ENCODE measurements around the gene ITGAD.

The ITGAD gene

DNA sequence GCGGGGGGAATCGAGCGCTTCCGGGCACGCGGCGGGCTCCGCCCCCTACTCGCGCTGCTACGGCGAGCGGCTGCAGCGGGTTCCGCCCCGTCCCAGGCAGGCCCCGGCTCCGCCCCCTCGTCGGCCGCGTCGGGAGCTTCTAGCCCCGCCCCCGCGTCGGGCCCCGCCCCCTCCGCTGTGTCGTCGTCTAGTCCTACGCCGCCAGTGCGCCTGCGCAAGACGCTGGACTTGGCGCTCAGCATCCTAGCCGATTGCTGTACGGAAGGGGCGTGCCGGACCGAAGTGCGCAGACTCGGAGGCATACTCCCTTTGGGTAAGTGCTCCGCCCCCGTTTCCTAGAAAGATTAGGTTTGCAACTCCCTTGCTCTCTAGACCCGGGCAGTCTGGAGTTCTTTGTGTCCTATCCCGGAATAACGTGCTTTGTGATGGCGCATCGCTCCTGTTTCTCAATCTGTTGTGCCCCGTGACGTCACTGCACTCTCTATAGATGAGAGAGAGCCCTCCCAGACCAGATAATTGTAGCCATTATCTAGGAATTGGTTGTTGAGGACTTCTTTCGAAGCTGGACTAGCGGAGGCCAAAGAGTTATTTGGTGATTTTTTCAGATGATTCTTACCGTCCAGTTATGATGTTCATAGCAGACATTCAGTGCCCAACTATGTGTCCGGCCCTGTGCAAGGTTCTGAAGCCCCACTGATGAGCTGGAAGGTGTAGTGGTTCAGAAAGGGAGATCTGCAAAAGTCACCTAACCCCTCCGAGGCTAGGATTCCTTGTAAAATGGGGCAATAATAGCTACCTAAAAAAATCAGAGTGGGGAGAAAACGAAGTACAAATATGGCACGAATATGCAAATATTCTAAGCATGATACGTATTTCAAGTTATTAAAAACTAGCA lies 66.8 kb downstream of the ITGAD start:
- peak; percentile 100 for DNase-seq (ENCODE audit: low read depth)

- no peak for DNase-seq (ENCODE audit: low read depth)
Measured at GRCh38 chr16:31460582-31461002, 67.5 kb downstream of the ITGAD start.

GRCh38 chr16:31461201-31461920 lies 68.2 kb downstream of the ITGAD start:
- DNase-seq (ENCODE audit: low read depth): no peak

- no peak for DNase-seq (ENCODE audit: low read depth)
Measured at GRCh38 chr16:31461921-31462804, 69.0 kb downstream of the ITGAD start.

- DNase-seq (ENCODE audit: low read depth): no peak
Measured at GRCh38 chr16:31464348-31464769, 71.2 kb downstream of the ITGAD start.

GRCh38 chr16:31464781-31465260 lies 71.7 kb downstream of the ITGAD start:
- no peak for DNase-seq (ENCODE audit: low read depth)

DNA sequence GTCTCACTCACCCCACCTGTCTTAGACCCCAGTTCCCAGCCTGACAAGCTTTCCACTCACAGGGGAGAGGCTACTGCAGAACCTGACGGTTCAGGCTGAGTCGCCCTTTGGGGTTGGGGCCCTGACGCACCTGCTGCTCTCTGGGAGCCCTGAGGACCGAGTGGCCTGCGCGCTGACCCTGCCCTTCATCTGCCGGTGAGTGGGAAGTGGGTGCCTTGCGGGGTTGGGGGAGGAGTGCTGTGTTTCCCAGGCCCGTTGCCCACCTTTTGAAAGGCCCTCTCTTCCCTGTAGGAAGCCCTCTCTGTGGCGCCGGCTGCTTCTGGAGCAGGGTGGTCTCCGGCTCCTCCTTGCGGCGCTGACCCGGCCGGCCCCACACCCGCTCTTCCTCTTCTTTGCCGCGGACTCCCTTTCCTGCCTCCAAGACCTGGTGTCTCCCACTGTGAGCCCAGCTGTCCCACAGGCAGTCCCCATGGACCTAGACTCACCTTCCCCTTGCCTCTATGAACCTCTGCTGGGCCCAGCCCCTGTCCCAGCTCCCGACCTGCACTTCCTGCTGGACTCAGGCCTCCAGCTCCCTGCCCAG lies 72.7 kb downstream of the ITGAD start:
- DNase-seq (ENCODE audit: low read depth): no peak

DNA sequence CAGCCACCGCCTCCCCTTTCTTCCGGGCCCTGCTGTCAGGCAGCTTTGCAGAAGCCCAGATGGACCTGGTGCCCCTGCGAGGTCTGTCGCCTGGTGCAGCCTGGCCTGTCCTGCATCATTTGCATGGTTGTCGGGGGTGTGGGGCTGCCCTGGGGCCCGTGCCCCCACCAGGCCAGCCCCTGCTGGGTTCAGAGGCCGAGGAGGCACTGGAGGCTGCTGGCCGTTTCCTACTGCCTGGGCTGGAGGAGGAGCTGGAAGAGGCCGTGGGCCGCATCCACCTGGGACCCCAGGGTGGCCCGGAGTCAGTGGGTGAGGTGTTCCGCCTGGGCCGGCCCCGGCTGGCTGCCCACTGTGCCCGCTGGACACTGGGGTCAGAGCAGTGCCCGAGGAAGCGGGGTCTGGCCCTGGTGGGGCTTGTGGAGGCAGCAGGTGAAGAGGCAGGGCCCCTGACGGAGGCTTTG lies 73.3 kb downstream of the ITGAD start:
- no peak for DNase-seq (ENCODE audit: low read depth)

- no peak for DNase-seq (ENCODE audit: low read depth)
Measured at GRCh38 chr16:31467151-31467773, 74.1 kb downstream of the ITGAD start.

DNA sequence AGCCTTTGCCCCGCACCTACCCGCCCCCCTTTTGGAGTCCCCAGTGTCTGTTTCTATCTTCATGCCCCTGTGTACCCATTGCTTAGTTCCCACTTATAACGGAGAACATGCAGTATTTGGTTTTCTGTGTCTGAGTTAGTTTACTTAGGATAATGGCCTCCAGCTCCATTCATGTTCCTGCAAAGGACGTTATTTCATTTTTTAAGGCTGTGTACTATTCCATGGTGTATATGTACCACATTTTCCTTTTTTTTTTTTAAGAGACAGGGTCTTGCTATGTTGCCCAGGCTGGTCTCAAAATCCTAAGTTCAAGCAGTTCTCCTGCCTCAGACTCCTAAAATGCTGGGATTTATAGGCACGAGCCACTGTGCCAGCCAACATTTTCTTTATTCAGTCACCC lies 74.7 kb downstream of the ITGAD start:
- DNase-seq (ENCODE audit: low read depth): no peak

DNA sequence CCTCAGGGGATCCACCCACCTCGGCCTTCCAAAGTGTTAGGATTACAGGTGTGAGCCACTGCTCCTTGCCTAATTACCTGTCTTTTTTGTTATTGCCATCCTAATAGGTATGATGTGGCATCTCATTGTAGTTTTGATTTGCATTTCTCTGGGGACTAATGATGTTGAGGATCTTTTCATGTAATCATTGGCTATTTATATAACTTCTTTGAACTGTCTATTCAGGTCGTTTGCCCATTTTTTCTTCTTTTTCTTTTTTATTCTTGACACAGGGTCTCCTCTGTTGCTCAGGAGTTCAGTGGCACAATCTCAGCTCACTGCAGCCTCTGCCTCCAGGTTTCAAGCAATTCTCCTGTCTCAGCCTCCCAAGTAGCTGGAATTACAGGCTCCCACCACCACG lies 77.5 kb downstream of the ITGAD start:
- no peak for DNase-seq (ENCODE audit: low read depth)

DNA sequence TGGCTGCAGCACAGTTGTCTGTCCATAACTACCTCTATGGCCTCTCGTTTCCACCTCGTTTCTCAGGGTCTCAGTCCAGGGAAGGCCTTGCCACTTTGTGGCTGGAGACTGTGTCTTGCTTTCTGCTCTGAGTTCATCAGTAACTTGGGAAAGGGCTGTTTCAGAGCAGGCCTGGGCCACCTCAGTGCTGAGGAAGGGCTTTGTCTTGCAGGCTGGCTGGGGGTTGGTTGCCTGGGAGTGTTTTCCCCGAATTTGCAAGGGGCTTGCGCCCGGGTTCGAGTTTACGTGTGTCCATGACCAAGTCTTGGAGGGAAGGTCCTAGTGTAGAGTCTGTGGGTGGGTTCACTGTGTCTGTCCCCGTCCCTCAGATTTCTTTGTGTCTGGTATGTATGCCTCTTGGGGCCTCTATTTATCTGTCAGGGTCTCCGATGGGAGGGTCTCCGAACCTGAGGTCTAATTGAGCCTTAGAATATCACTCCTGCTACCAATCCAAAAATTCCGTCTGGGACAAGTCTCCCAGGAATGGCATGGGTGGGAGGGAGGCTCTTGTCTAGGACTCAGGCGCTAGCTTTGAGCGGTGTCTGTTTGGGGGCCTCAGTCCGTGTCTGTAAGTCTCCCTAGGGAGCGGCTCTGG lies 78.2 kb downstream of the ITGAD start:
- no peak for DNase-seq (ENCODE audit: low read depth)

DNA sequence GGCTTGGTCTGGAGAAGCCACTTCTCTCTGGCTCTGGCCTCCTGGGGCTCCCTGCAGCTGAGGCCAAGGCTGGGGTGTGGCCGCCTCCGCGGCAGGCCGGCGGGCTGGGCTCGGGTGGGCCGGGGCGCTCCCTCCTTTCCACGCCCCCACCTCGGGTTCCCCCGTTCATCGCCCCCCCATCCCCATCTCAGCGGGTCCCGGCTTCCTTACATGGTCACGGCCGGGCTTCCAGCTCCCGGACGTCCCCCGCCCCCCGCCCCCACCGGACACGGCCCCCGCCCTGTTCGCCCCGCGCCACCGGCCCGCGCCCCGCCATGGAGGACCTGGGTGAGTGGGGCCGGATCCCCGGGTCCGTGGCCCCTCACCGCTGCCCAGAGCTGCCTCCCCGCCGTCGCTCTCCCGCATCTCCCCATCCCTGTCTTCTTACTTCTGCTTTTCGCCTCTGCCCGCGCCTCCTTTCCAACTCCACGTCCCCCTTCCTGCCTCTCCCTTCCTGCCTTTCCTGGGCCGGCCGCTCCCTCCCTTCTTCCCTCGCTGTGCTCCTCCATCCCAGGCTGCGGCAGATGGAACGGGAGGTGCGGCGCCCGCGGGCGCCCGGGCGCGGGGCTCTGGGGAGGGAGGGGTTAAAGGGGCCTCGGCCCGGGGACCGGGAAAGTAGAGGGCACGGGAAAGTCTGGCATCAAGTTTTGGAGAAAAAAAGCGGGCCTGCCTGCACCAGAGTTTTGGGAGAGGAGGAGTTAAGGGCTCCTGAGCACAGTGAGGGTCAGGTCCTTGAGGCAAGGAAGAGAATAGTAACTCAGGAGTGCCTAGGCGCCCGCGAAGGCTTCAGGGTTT lies 79.0 kb downstream of the ITGAD start, which contains the start of gene TGFB1I1:
Gene TGFB1I1, plus strand, starts transcription at position 278 of the 834 bp plus-strand sequence. Its CDS starts 37 bp downstream, at position 315.
- no peak for DNase-seq (ENCODE audit: low read depth)

GRCh38 chr16:31472709-31473203 lies 79.6 kb downstream of the ITGAD start:
- DNase-seq (ENCODE audit: low read depth): peak; percentile 22

- no peak for DNase-seq (ENCODE audit: low read depth)
Measured at GRCh38 chr16:31473264-31473984, 80.3 kb downstream of the ITGAD start.

DNA sequence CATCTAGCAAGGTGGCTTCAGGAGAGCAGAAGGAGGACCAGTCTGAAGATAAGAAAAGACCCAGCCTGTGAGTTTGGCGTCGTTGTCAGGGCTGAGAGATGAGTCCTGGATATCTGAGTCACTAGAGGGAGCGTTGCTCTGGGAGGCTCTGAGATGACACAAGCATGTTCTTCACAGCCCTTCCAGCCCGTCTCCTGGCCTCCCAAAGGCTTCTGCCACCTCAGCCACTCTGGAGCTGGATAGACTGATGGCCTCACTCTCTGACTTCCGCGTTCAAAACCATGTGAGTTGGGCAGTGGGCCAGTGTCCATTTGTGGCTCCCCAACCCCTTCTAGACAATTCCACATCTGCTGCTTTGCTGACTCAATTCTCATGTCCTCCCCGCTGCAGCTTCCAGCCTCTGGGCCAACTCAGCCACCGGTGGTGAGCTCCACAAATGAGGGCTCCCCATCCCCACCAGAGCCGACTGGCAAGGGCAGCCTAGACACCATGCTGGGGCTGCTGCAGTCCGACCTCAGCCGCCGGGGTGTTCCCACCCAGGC lies 81.1 kb downstream of the ITGAD start:
- no peak for DNase-seq (ENCODE audit: low read depth)

- DNase-seq (ENCODE audit: low read depth): no peak
Measured at GRCh38 chr16:31474773-31475738, 81.9 kb downstream of the ITGAD start.

Measured in stimulated activated CD8-positive, alpha-beta memory T cell treated with anti-CD3 and anti-CD28 coated beads, Interleukin-4, amount 100 ng/mL, for 24 hours (primary cell).